GM21737 (cell line): ENCODE data around the gene PODXL2.
"Not testable (repeated sequence)": the region's sequence is repeated elsewhere in the genome, so short reads cannot be mapped to it uniquely, and the experiment has no call there.

ENCODE experiments used
- ATAC-seq: cut with Tn5 transposase; IDR thresholded peaks from one replicate; pipeline ENCODE4 v1.9.1; 2021; ENCODE audit warnings: mild to moderate bottlenecking, moderate library complexity; ENCODE audit not compliant: unreplicated experiment

The PODXL2 gene

GRCh38 chr3:127702151-127702578 is 73.2 kb downstream of the PODXL2 start:
- no peak for ATAC-seq

- not testable (repeated sequence) for ATAC-seq
These were observed 75.9 kb downstream of the PODXL2 start for GRCh38 chr3:127704840-127705239.

GRCh38 chr3:127706312-127706711 is 77.3 kb downstream of the PODXL2 start:
- ATAC-seq, result no peak

GRCh38 chr3:127706785-127707351 is 77.9 kb downstream of the PODXL2 start:
- no peak for ATAC-seq

GRCh38 chr3:127707851-127708411 is 78.9 kb downstream of the PODXL2 start:
- ATAC-seq, result no peak

- no peak for ATAC-seq
These were observed 79.9 kb downstream of the PODXL2 start for GRCh38 chr3:127708837-127709236.

- no peak for ATAC-seq
These were observed 80.5 kb downstream of the PODXL2 start for GRCh38 chr3:127709320-127710060.

- no peak for ATAC-seq
These were observed 81.4 kb downstream of the PODXL2 start for GRCh38 chr3:127710155-127710941.

- ATAC-seq, result no peak
These were observed 82.2 kb downstream of the PODXL2 start for GRCh38 chr3:127711021-127711695.

- ATAC-seq, result no peak
These were observed 82.9 kb downstream of the PODXL2 start for GRCh38 chr3:127711896-127712295.

- ATAC-seq, result no peak
These were observed 83.5 kb downstream of the PODXL2 start for GRCh38 chr3:127712461-127712860.

- no peak for ATAC-seq
These were observed 84.1 kb downstream of the PODXL2 start for GRCh38 chr3:127712881-127713771.

GRCh38 chr3:127714125-127714571 is 85.2 kb downstream of the PODXL2 start:
- ATAC-seq, result no peak

GRCh38 chr3:127714866-127715265 is 85.9 kb downstream of the PODXL2 start:
- no peak for ATAC-seq

- ATAC-seq, result no peak
These were observed 86.5 kb downstream of the PODXL2 start for GRCh38 chr3:127715532-127715931.

- no peak for ATAC-seq
These were observed 87.4 kb downstream of the PODXL2 start for GRCh38 chr3:127716384-127716783.

GRCh38 chr3:127717357-127718244 is 88.6 kb downstream of the PODXL2 start:
- no peak for ATAC-seq

- no peak for ATAC-seq
These were observed 89.4 kb downstream of the PODXL2 start for GRCh38 chr3:127718245-127718915.
